Neural progenitor cell (in vitro differentiated cells): Measurements from ENCODE around the gene COL9A2. TPM values are rescaled to one million over a fixed set of nuclear protein-coding genes. Genes with fewer than 3 reads are reported as not detected.

Experiments
- DNase-seq: peaks from one replicate; pipeline ENCODE4 v3.0.0-alpha.2; 2016; ENCODE audit warnings: low spot score
- H2AFZ ChIP-seq: fragments of 200-600 bp; sonication (generic); replicated peaks from 2 replicates; pipeline ENCODE4 v1.6.1; 2016; ENCODE audit warnings: antibody characterized with exemption
- H3F3A ChIP-seq: fragments of 200-600 bp; sonication (generic); 2 replicates; pipeline ENCODE4 v1.6.1; 2016; ENCODE audit warnings: antibody characterized with exemption, low read depth
- H3K27ac ChIP-seq: fragments of 200-600 bp; sonication (generic); 2 replicates; pipeline ENCODE4 v1.5.1; 2016; ENCODE audit warnings: mild to moderate bottlenecking
- H3K27me3 ChIP-seq: fragments of 200-600 bp; sonication (generic); 2 replicates; pipeline ENCODE4 v1.6.1; 2016; ENCODE audit warnings: mild to moderate bottlenecking, moderate library complexity
- H3K36me3 ChIP-seq: fragments of 200-600 bp; sonication (generic); 2 replicates; pipeline ENCODE4 v1.5.1; 2016
- H3K4me1 ChIP-seq: fragments of 200-600 bp; sonication (generic); 2 replicates; pipeline ENCODE4 v1.6.1; 2016; ENCODE audit warnings: mixed run types
- H3K4me2 ChIP-seq: fragments of 200-600 bp; sonication (generic); 2 replicates; pipeline ENCODE4 v1.6.1; 2016
- H3K4me3 ChIP-seq: fragments of 200-600 bp; sonication (generic); 2 replicates; pipeline ENCODE4 v1.5.1; 2016
- H3K79me2 ChIP-seq: fragments of 200-600 bp; sonication (generic); 2 replicates; pipeline ENCODE4 v1.6.1; 2016; ENCODE audit warnings: low read depth
- H3K9ac ChIP-seq: fragments of 200-600 bp; sonication (generic); 2 replicates; pipeline ENCODE4 v1.6.1; 2016
- H3K9me3 ChIP-seq: fragments of 200-600 bp; sonication (generic); 2 replicates; pipeline ENCODE4 v1.5.1; 2016; ENCODE audit warnings: low read depth
- H4K20me1 ChIP-seq: fragments of 200-600 bp; sonication (generic); 2 replicates; pipeline ENCODE4 v1.6.1; 2016; ENCODE audit warnings: low read depth
- H3K27ac Mint-ChIP-seq: 3 replicates; pipeline ENCODE4 v1.8.0; 2021; ENCODE audit warnings: mixed read lengths
- H3K27me3 Mint-ChIP-seq: 2 replicates; pipeline ENCODE4 v1.8.0; 2022; ENCODE audit warnings: low read depth, mild to moderate bottlenecking, inconsistent platforms, moderate library complexity, mixed read lengths; ENCODE audit not compliant: insufficient read depth
- H3K36me3 Mint-ChIP-seq: 3 replicates; pipeline ENCODE4 v1.8.0; 2021; ENCODE audit warnings: mixed read lengths
- H3K4me1 Mint-ChIP-seq: 3 replicates; pipeline ENCODE4 v1.8.0; 2021; ENCODE audit warnings: mixed read lengths
- H3K4me3 Mint-ChIP-seq: 3 replicates; pipeline ENCODE4 v1.8.0; 2021; ENCODE audit warnings: mild to moderate bottlenecking, moderate library complexity, mixed read lengths
- H3K9me3 Mint-ChIP-seq: 3 replicates; pipeline ENCODE4 v1.8.0; 2020; ENCODE audit warnings: mixed read lengths
- EZH2 ChIP-seq: fragments of 200-600 bp; sonication (generic); IDR thresholded peaks from 2 replicates; pipeline ENCODE4 v1.6.1; 2017; ENCODE audit warnings: antibody characterized with exemption, mild to moderate bottlenecking, moderate library complexity
- EZH2phosphoT487 ChIP-seq: fragments of 200-600 bp; sonication (generic); IDR thresholded peaks from 2 replicates; pipeline ENCODE4 v1.6.1; 2017; ENCODE audit warnings: antibody characterized with exemption
- total RNA-seq: library from RNA; depleted of rRNA; stranded (reverse); fragments of >200 nt; gene quantifications from 2 replicates; pipeline ENCODE4 v1.2.3, GENCODE V29; 2015; ENCODE audit warnings: low replicate concordance
- TF ChIP-seq, protein P1 (sequence below): fragments of 200-600 bp; sonication (generic); IDR thresholded peaks from 2 replicates; pipeline ENCODE4 v1.5.1; 2017; ENCODE audit warnings: antibody characterized with exemption, mild to moderate bottlenecking

Gene COL9A2
- total RNA-seq, 1 donor from 2014 or later, result 3.7 TPM

DNA sequence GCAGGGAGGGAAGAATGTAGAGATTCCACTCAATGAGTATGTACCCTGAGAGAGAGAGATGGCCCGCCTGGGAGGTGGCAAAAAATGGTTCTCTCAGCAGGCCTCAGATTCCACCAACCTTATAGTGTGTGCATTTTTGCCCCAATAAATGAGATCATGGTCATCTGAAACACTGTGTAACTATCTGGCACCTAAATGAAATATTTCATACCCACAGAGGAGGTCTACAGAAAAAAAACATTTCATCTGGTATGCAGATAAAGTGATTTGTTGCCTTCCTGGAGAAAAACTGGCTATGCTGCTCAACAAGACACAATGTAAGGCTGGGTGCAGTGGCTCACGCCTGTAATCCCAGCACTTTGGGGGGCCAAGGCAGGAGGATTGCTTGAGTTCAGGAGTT lies 64.5 kb downstream of the COL9A2 start:
- H3K4me1 Mint-ChIP-seq, result peaks cover 6% of the 10 kb centered on the region
- no peaks in the 10 kb centered on the region for H3K9me3 Mint-ChIP-seq
- no peak for DNase-seq
- Histone ChIP-seq H3K36me3 (no peaks in the 10 kb centered on the region), H3K27ac (no peak overlapping the region), H2AFZ (no peak overlapping the region), H3F3A (peaks cover 7% of the 10 kb centered on the region), H3K4me3 (no peak overlapping the region), H3K79me2 (peaks cover 20% of the 10 kb centered on the region), H3K4me2 (no peak overlapping the region), H3K9ac (no peak overlapping the region), H3K4me1 (peaks cover 4% of the 10 kb centered on the region), H4K20me1 (no peaks in the 10 kb centered on the region), H3K9me3 (no peaks in the 10 kb centered on the region), H3K27me3 (no peaks in the 10 kb centered on the region)
- H3K27me3 Mint-ChIP-seq, result no peaks in the 10 kb centered on the region
- TF ChIP-seq, protein P1, sequence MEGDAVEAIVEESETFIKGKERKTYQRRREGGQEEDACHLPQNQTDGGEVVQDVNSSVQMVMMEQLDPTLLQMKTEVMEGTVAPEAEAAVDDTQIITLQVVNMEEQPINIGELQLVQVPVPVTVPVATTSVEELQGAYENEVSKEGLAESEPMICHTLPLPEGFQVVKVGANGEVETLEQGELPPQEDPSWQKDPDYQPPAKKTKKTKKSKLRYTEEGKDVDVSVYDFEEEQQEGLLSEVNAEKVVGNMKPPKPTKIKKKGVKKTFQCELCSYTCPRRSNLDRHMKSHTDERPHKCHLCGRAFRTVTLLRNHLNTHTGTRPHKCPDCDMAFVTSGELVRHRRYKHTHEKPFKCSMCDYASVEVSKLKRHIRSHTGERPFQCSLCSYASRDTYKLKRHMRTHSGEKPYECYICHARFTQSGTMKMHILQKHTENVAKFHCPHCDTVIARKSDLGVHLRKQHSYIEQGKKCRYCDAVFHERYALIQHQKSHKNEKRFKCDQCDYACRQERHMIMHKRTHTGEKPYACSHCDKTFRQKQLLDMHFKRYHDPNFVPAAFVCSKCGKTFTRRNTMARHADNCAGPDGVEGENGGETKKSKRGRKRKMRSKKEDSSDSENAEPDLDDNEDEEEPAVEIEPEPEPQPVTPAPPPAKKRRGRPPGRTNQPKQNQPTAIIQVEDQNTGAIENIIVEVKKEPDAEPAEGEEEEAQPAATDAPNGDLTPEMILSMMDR, result no peak
- TF ChIP-seq EZH2 (no peak), EZH2phosphoT487 (no peak)
- no peak overlapping the region for H3K27ac Mint-ChIP-seq
- no peaks in the 10 kb centered on the region for H3K36me3 Mint-ChIP-seq
- H3K4me3 Mint-ChIP-seq, result no peak overlapping the region

DNA sequence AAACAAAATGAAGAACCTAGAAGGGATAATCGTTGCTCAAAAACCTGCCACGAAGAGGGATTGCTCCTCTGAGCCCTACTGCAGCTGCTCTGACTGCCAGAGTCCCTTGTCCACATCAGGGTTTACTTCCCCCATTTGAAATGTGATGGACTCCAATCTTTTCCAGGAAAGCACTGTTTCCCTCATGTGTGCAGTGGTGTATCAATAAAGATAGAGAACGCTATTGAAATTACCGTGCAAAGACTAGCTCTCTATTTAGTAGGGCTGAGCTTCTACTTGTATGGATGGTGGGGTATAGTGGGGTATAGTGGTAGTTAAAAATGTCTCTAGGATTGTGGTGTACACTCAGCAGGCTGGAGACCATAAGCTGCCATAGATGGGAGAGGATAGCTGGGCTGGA lies 65.6 kb downstream of the COL9A2 start:
- Histone ChIP-seq H3K9me3 (no peaks in the 10 kb centered on the region), H3F3A (no peaks in the 10 kb centered on the region), H3K4me3 (no peak overlapping the region), H3K4me1 (peaks cover 1% of the 10 kb centered on the region), H3K4me2 (no peak overlapping the region), H3K9ac (no peak overlapping the region), H4K20me1 (no peaks in the 10 kb centered on the region), H3K79me2 (peaks cover 10% of the 10 kb centered on the region), H2AFZ (no peak overlapping the region), H3K27ac (no peak overlapping the region), H3K27me3 (no peaks in the 10 kb centered on the region), H3K36me3 (no peaks in the 10 kb centered on the region)
- TF ChIP-seq EZH2, result no peak
- TF ChIP-seq, protein P1, result no peak
- no peak for TF ChIP-seq EZH2phosphoT487
- no peaks in the 10 kb centered on the region for H3K27me3 Mint-ChIP-seq
- no peaks in the 10 kb centered on the region for H3K9me3 Mint-ChIP-seq
- DNase-seq, result no peak
- H3K4me1 Mint-ChIP-seq, result peaks cover 2% of the 10 kb centered on the region
- H3K36me3 Mint-ChIP-seq, result no peaks in the 10 kb centered on the region
- no peak overlapping the region for H3K4me3 Mint-ChIP-seq
- H3K27ac Mint-ChIP-seq, result no peak overlapping the region

Other genes starting within 250 kb of the COL9A2 start
- 110 and 115 TPM in 2 replicates for gene PPT1, start 220.0 kb downstream of the COL9A2 start, total RNA-seq
- gene RLF, start 155.9 kb downstream of the COL9A2 start, total RNA-seq, result 48.4 and 72.7 TPM in 2 replicates
- gene TMCO2, start 69.3 kb downstream of the COL9A2 start, total RNA-seq, result not detected in 2 replicates
- gene ZMPSTE24, start 59.0 kb downstream of the COL9A2 start, total RNA-seq, result 26.9 and 38.0 TPM in 2 replicates
- 9.4 and 11.7 TPM in 2 replicates for gene SMAP2, start 56.4 kb upstream of the COL9A2 start, total RNA-seq
- 11.0 and 17.1 TPM in 2 replicates for gene ZFP69B, start 133.2 kb upstream of the COL9A2 start, total RNA-seq
- gene ZFP69, start 160.0 kb upstream of the COL9A2 start, total RNA-seq, result 6.0 and 8.9 TPM in 2 replicates
- 11.9 and 12.6 TPM in 2 replicates for gene EXO5, start 191.5 kb upstream of the COL9A2 start, total RNA-seq
- 5.8 and 7.6 TPM in 2 replicates for gene ZNF684, start 214.4 kb upstream of the COL9A2 start, total RNA-seq